Measurements from ENCODE around the gene UNC5A. TPM values are rescaled to one million over a fixed set of nuclear protein-coding genes. Genes with fewer than 3 reads are reported as not detected.

Gene UNC5A
- total and polyA plus RNA-seq, 10 of the 15 experiments (the other 5 are each of a cell fraction or from before 2014, with no cell fraction given) = not detected

DNA sequence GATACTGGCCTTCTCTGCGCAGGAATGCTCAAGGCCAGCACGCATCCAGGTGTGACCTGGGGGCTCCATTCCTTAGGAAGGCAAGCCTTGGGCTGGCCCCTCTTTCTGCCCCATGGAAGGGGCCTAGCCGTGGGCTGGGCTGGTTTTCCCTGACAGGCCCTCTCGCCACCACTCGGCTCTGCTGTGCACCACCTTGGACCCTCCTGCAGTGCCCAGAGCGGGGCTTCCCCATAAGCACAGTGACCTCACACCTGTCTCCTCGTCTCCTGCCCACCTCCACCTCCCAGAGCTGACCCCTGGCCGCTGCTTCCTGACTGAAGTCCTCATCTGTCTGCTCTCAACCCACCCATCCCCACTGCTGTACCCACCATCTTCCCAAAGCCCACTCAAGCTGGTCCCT, 21.1 kb downstream of the UNC5A start:
- intact Hi-C loops (cut with micrococcal nuclease; ENCODE audit: unreplicated experiment) = no loop called here
- ChIA-PET POLR2A (interaction anchor here (0.7 kb wide), 1 partner anchor 34 kb away, joined by 5 read pairs; no protein-coding TSS in a partner anchor), RAD21 (ENCODE audit: unreplicated experiment) (no interaction called here), SMC1A (ENCODE audit: uncharacterized antibody, unreplicated experiment) (no interaction called here), CTCF (no interaction called here)
- 31% methylated on average over 8 of the region's 8 CpGs for WGBS (ENCODE audit: insufficient coverage, insufficient replicate concordance, low lambda C conversion rate, missing lambda C conversion rate)
- Histone ChIP-seq H3K79me2 (ENCODE audit: control insufficient read depth, insufficient read depth, low read length) (no peaks in the 10 kb centered on the region), H3K9ac (ENCODE audit: control insufficient read depth, insufficient read depth, low read length) (no peak overlapping the region), H4K20me1 (ENCODE audit: control insufficient read depth, insufficient read depth) (no peaks in the 10 kb centered on the region), H3K27ac (ENCODE audit: control insufficient read depth, insufficient read depth) (no peak overlapping the region), H3K4me3 (no peak overlapping the region), H3K9me3 (replicated peaks; ENCODE audit: control insufficient read depth, insufficient read depth, low read length) (no peaks in the 10 kb centered on the region), H3K27me3 (replicated peaks in 1 of 2; ENCODE audit: control insufficient read depth in 2 of 2, insufficient read depth in 2 of 2, low read length in 1 of 2) (no peaks in the 10 kb centered on the region; a peak in 2 of 4 replicates), H3K4me1 (ENCODE audit: control insufficient read depth, insufficient read depth, low read length) (no peaks in the 10 kb centered on the region), H2AFZ (ENCODE audit: control insufficient read depth, low read depth, low read length) (no peak overlapping the region), H3K4me2 (ENCODE audit: control insufficient read depth, insufficient read depth) (no peak overlapping the region), H3K36me3 (ENCODE audit: control insufficient read depth in 2 of 2, insufficient read depth in 2 of 2, low read length in 1 of 2) (no peaks in the 10 kb centered on the region)
- no TSS peak for BruUV-seq (replicated peaks)
- DNase-seq (ENCODE audit: low read depth, low spot score) (no peak), ATAC-seq (no peak), FAIRE-seq (no peak)
- TF ChIP-seq SMAD1 (IDR thresholded peaks at IDR 0.05; ENCODE audit: low read depth, partially characterized antibody) (no peak), NFIC (IDR thresholded peaks at IDR 0.05; ENCODE audit: low read depth, low read length) (no peak), ZBED1 (IDR thresholded peaks at IDR 0.05; ENCODE audit: borderline replicate concordance) (no peak), TCF12 (IDR thresholded peaks at IDR 0.05; ENCODE audit: low read depth, low read length) (no peak), TARDBP (IDR thresholded peaks at IDR 0.05; ENCODE audit: borderline replicate concordance) (no peak), KDM1A (IDR thresholded peaks at IDR 0.05; ENCODE audit: borderline replicate concordance) (no peak), DPF2 (IDR thresholded peaks at IDR 0.05) (no peak), POLR2A (IDR thresholded peaks at IDR 0.05; ENCODE audit: low read depth, low read length) (no peak), HDGF (IDR thresholded peaks at IDR 0.05) (no peak), SPI1 (IDR thresholded peaks at IDR 0.05; ENCODE audit: borderline replicate concordance, insufficient read depth, low read depth, low read length) (no peak)
- TF ChIP-seq, protein P1, sequence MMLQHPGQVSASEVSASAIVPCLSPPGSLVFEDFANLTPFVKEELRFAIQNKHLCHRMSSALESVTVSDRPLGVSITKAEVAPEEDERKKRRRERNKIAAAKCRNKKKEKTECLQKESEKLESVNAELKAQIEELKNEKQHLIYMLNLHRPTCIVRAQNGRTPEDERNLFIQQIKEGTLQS (IDR thresholded peaks at IDR 0.05; ENCODE audit: borderline replicate concordance, extremely low read depth, low read depth, low read length) = no peak
- in situ Hi-C loops (cut with MboI) = no loop called here

Measured in GM12878 (cell line).